Measurements from ENCODE around the gene UBALD2. TPM values are rescaled to one million over a fixed set of nuclear protein-coding genes. Genes with fewer than 3 reads are reported as not detected.
A peak's percentile ranks its signal among the peaks of the same experiment; 100 is the strongest.
"Not testable (repeated sequence)": the region's sequence is repeated elsewhere in the genome, so short reads cannot be mapped to it uniquely, and the experiment has no call there.

The UBALD2 gene
- total RNA-seq, 1 donor from 2014 or later: 3.6 TPM

DNA sequence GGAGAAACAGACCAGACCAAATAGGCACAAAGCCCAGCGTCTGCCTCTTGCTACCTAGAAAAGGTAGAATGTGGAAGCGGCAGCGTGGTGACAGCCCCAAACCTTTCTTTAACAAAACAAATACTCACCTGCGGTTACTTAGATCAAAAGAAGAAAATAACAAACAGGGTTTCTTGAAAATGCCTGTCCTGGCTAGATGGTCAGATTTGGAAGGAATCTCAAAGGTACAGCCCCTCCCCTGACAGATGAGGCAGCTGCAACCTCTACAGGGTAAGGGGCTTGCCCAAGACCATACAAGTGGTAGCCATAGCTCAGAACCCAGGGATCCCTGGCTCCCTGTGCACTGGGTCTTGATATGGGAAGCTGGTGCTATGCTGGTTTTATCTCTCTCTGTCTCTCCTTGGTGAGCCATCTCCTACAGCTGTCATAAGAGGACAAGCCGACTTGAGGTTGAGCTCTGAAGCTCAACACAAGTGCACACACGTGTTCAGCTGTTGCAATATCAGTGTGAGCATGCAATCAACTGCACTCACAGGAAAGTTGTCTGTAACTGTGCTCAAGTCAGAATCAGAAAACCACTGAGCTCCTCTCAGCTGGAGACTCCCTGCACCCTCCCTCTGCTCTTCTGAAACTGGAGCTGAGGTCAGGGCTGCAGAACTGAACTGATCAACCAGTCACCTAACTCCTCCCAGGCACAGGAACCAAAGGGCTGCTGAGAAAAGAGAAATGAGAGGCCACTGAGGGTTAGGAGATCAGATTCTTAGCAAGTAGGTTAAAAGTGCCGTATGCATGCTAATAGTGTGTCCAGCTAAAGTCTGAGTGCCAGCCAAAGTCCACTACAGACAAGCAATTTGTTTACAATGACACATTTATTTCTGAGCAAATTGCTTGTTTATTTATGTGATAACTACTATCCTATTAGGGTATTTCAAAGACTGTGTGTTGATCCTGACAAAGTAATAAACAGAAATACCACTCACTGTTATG lies 18.8 kb upstream of the UBALD2 start:
- DNase-seq: peak; percentile 56

DNA sequence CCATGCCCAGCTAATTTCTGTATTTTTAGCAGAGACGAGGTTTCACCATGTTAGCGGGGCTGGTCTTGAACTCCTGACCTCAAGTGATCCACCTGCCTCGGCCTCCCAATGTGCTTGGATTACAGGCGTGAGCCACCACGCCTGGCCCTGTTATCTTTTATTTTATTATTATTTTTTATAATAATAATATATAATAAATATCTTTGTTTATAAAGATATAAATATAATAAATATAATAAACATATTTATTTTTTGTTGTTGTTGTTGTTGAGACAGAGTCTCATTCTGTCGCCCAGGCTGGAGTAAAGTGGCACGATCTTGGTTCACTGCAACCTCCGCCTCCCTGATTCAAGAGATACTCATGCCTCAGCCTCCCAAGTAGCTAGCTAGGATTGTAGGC lies 17.8 kb upstream of the UBALD2 start:
- no peak for DNase-seq

DNA sequence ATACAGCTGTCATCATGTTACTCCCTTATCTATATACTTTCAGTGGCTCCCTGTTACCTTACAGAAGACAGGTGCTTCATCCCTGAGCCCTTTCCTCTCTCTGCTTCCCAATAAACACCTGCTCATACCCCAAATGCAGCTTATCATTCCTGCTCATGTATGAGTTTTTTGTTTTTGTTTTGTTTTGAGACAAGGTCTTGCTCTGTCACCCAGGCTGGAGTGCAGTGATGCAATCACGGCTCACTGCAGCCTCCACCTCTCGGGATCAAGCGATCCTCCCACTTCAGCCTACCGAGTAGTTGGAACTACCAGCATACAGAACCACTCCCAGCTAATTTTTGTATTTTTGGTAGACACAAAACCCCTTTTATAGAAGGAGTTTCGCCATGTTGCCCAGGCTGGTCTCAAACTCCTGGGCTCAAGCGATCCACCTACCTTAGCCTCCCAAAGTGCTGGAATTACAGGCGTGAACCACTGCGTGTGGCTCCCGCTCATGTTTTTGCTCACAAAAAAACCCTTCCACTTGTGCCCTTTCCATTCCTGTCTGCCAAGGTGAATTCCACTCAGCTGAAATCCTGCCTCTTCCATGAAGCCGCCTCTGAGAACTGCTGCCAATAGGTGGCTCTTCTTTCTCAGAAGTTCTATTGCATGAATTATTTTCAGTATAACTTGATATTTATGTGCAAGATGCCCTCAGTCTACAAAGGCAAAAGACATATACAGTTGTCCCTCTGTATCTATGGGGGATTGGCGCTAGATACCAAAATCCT lies 16.9 kb upstream of the UBALD2 start:
- DNase-seq: no peak

DNA sequence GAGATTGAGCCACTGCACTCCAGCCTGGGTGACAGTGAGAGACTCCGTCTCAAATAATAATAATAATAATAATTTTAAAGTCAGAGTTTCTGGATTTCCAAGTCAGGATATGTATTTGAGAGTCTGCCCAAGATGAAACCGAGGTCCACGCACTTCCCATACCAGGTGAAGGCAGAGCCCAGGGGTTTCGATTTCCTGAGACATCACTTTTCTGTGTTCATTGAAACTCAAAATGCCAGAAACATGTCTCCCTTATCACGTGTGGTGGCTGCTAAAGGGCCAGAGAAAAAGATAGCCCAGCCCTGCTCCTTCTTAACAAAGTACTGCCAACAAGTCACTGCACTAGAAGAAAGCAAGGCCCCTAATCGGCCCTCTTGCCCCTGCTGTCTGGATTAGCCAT lies 15.0 kb upstream of the UBALD2 start:
- no peak for DNase-seq

DNA sequence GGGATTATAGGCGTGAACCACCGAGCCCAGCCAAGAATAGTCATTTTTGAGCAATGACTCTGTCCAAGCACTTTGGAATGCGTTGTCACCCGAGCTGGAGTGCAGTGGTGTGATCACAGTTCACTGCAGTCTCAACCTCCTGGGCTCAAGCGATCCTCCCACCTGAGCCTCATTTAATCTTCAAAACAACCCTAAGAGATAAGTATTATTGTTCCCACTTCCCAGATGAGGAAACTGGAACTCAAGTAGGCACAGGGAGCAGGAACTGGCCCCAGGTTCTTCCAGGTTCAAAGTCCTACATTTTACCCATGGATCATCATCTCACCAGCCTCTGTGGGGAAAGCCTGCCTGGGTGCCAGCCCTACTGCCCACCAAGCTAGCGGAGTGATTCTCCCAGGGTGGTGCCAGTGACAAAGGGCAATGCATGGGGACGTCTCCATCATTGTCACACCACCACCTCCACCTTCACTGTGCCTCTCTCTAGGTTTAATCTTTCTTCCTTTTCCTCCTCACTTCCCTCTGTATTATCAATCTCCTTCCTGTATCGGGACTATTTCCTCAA lies 13.6 kb upstream of the UBALD2 start:
- DNase-seq: no peak

DNA sequence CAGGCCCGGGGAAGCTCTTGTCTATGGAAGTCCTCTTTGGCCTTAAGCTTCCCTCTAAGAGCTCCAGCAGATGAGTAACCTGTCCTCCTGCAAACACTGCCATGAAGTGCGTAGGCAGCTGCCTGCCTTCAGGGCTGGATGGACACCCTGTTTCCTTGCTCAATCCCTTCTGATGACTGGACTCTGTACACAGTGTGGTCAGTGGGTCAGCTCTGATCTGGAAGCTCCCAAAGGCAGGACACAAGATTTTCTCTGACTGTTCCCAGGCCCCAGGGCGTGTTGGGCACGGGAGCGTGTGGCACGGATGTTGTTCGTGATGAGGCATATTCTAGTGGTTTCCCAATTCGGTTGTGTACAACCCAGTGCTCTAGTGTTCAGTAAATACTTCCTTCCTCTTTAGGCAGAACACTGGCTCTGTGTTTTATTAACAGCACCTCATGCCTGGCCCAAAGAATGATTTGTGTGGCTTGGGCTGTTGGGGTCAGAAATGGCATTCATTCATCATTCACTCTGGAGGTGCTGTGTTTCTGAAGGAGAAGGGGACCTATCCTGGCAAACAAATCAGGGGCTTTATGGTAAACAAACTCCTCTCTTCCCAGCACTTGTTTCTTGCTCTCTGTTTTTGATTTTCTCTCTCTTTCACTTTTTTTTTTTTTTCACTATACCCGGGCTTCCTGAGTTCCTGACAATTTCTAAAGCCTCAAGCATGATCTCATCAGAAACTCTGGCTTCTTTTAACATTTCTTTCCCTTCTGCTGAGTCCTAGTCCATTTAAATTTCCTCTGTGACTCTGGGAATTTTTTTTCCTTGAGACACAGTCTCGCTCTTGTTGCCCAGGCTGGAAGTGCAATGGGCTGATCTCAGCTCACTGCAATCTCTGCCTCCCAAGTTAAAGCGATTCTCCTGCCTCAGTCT lies 12.9 kb upstream of the UBALD2 start:
- DNase-seq: no peak

DNA sequence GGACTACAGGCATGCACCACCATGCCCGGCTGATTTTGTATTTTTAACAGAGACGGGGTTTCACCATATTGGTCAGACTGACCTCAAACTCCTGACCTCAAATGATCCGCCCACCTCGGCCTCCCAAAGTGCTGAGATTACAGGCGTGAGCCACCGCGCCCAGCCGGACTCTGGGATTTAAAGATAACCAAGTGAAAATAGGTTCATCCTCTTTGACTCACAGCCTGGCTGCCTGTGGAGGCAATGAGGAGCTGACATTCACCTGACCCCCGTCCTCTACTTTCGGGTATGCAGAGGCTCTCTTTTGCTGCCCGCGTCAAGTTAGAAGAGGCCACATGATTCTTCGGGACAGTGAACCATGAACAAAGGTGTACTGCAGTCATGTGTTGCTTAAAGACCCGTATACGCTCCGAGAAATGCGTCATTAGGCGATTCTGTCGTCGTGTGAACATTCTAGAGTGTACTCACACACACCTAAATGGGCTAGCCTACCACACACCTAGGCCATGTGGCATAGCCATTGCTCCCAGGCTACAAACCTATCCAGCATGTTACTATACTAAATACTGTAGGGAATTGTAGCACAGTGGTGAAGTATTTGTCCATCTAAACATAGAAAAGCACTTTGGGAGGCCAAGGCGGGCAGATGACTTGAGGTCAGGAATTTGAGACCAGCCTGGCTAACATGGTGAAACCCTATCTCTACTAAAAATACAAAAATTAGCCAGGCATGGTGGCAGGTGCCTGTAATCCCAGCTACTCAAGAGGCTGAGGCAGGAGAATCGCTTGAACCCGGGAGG lies 12.0 kb upstream of the UBALD2 start:
- DNase-seq: not testable (repeated sequence)

DNA sequence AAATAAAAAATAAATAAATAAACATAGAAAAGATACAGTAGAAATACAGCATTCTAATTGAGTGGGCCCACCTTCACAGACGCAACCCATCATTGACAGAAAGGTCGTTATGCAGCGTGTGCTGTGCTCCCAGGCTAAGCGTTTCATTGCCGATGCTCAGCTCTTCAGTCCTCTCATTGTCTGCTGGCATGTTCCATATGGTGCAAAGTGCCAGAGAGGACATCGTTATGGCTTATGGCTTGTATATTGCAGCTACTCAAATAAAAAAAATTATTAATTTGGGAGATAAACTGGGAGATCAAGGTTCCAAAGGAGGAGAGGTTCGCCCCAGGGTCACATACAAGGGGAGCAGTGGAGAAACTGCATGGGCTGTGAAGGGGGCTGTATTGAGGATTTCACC lies 11.3 kb upstream of the UBALD2 start:
- DNase-seq: no peak

DNA sequence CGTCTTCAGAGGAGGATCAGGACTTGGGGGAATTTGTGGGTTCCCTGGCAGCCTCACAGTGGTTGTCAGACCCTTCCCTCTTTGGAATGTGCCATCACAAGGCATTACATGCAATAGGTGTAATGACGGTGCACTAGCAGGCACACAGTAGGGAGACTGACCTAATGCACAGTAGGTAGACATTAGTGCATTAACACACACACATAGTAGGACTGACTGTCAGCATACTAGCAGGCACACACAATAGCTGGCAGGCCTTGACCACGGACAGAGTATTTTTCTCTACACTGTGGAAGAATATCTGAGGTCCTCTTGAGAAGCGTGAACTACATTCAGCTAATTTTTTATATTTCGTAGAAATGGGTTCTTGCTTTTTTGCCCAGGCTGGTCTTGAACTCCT lies 10.9 kb upstream of the UBALD2 start:
- DNase-seq: no peak

DNA sequence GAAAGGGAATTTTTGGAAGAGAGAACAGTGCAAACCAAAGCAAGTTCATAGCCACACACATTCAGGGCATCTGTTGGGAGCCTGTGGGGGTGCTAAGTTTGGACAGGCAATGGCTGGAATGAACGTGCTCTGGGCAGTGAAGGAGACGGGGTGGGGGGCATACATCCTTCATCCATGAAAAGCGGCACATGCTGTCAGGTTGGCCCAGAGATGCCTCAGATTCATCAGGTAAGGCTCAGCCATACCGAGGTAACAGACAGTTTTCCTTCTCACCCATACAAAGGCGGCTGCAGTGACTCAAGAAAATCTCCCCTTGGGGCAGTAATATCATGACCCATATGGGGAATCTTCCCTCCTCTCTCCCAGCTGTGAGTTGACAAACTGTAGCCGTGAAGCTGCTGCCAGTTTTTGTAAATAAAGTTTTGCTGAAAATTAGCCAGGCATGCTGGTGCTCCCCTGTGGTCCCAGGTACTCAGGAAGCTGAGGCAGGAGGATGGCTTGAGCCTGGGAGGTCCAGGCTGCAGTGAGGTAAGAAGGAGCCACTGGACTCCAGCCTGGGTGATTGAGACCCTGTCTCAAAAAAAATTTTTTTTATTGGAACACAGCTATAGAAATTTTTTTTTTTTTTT lies 9.2 kb upstream of the UBALD2 start:
- DNase-seq: no peak

DNA sequence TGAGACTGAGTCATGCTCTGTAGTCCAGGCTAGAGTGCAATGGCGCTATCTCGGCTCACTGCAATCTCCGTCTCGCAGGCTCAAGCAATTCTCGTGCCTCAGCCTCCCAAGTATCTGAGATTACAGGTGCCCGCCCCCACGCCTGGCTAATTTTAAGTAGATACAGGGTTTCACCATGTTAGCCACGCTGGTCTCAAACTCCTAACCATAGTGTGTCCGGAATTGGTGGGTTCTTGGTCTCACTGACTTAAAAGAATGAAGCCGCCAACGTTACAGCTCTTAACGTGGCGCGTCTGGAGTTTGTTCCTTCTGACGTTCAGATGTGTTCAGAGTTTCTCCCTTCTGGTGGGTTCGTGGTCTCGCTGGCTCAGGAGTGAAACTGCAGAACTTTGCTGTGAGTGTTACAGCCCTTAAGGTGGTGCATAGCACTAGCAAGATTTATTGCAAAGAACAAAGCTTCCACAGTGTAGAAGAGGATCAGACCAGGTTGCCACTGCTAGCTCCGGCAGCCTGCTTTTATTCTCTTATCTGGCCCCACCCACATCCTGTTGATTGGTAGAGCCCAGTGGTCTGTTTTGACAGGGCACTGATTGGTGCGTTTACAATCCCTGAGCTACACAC lies 8.6 kb upstream of the UBALD2 start:
- DNase-seq: not testable (repeated sequence)

DNA sequence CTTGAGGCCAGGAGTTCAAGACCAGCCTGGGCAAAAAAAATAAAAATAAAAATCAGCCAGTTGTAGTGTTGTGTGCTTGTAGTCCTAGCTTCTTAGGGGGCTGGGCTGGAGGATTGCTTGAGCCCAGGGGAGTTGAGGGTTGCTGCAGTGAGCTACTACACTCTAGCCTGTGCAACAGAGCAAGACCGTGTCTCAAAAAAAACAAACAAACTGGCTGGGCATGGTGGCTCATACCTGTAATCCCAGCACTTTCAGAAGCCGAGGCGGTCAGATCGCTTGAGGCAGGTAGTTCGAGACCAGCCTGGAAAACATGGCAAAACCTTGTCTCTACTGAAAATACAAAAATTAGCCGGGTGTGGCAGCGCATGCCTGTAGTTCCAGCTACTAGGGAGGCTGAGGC lies 4.9 kb upstream of the UBALD2 start:
- DNase-seq: no peak

DNA sequence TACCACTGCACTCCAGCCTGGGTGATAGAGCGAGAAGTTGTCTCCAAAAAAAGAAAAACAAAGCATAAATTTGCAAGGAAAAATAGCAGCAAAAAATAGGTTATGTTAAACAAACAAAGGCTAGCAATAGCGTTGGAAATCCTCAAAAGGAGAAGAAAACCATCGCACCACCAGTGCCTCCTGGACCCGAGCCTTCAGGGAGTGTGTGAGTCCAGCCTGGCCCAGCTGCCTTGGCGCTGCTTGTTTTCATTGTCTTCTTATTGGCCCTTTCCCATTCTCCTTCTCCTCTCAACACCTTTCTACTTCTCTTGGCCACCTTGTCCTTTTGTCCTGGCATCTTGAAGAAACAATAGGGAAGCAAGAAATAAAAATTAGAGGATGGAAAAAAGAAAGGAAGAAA lies 4.5 kb upstream of the UBALD2 start:
- DNase-seq: no peak

DNA sequence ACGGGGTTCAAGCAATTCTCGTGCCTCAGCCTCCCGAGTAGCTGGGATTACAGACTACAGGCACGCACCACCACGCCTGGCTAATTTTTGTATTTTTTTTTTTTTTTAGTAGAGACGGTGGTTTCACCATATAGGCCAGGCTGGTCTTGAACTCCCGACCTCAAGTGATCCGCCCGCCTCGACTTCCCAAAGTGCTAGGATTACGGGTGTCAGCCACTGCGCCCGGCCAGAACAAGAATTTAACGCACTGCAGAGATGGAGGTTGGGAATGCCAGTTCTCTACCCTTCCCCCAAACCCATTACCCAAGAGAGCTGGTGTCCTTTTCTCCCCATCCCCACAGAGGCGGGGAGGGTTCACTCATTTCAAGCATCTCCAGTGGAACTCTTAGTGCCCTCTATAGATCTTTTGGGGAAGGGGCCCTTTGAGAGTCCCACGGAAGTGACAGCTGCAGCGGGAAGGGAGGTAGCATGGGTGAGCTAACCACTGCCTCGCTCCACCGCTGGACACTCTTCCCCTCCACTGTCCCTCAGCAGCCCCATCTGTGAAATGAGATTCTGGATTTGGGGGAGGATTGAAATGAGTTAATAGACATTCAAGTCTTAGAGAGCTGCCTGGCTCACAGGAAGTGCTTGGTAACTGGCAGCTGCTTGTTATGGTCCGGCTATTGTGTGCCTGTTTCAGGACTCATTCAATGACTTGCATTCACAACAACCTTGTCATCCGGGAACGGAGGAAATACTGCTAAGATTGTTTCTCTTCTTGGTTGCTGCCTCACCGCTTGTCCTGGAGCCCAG lies 3.5 kb upstream of the UBALD2 start:
- DNase-seq: no peak

DNA sequence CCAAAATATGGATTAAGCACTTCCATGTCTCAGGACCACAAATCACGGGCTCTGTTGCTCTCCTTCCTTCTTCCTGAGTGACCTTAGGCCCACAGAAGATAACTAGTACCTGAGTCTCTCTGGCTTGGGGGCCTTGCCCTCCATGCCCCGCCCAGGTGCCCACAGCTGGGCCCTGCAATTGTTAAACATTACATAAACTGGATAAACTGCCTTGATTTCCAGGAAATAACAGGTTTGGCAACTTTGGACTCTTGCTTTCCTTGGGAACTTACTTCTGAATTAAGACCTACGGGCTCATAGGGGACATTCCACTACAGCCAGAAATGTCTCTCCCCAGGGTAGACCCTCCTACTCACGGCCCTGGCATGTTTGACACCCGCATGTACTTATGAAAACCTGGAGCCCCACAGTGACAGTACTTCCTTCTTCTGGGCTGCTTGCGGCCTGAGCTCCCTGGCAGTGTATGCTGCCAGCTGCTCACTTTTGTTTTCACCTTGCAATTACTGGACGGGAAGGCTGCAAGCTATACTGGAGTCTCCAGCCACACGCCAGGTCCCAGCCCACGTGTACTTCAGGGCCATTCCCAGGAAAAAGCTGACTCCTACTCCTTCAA lies 2.3 kb upstream of the UBALD2 start:
- DNase-seq: peak; percentile 41

DNA sequence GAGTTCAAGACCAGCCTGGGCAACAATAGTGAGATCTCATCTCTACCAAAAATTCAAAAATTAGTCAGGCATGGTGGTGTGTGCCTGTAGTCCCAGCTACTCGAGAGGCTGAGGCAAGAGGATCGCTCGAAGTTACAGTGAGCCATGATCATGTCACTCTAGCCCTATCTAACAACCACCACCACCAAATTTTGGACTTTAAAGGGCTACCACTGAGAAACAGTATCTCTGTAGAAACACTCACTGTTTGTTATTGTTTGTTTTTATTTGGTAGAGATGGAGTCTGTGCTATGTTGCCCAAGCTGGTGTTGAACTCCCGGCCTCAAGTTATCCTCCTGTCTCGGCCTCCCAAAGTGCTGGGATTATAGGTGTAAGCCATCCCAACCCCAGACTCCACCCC lies 1.3 kb upstream of the UBALD2 start:
- DNase-seq: no peak

DNA sequence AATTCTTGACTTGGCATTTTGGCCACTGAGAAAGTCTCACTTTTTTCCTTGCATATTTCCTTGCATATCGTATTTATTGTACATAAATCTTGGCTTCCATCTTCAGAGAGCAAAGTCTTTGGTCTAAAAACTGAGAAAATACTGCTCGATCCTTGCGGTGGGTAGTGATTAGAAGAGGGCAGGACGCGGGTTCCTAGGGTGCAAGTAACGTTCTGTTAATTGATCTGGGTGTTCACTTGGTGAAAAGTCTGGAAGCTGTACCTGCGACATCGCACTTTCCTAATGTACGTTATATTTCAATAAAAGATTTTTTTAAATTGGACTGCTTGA lies 758 bp upstream of the UBALD2 start:
- DNase-seq: no peak

DNA sequence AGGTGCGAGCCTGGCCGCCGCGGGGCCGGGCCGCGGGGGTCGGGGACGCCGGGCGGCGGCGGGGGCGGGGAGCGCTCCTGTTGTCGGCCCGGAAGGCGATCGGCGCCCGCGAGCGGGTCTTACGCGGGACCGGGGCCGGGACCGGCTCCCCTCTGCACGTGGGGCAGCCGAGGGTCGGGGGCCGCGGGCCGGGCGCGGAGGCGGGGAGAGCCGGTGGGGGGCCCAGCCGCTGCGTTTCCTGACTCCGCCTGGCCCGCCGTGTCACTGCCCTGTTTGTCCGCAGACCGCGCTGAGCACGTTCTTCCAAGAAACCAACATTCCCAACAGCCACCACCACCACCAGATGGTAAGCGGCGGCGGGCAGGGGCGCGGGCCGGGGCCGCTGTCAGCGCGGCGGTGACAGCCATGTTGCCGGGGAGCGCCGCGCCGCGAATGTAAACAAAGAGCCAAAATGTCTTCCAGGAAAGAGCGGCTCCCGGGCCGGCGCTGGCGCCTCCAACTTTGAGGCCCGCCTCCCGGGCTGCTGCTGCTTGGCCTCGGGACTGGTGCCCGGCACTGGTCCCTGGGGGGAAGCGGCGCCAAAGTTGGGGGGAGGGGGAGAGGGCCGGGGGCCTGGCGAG lies 586 bp downstream of the UBALD2 start:
- peak; percentile 74 for DNase-seq

Measured in tongue (tissue), 2 donors.